ENCODE data around the gene EPN1.

DNA sequence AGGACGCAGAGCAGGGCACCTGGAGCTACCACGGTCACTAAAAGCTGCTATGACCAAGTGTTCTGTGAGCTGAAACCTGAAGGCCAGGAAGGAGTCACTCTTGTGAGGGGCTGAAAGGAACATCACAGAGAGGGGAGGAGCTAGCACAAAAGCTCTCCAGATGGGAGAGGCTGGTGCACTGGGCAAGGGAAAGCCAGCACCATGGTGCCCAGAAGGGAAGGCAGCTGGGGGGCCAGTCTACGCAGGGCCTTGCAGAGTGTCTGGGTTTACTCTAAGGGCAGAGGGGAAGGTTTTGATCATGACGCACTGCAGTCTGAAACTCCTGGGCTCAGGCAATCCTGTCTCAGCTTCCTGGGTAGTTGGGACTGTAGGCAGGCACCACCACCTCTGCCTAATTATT, 38.3 kb upstream of the EPN1 start:
- TF ChIP-seq POLR2A (IDR thresholded peaks at IDR 0.05), result no peak
- TF ChIP-seq CTCF (IDR thresholded peaks at IDR 0.05), result no peak

Measured in heart left ventricle (tissue), 13 donors.